ENCODE measurements around the gene TRIM3. TPM values are rescaled to one million over a fixed set of nuclear protein-coding genes. Genes with fewer than 3 reads are reported as not detected.
A peak's percentile ranks its signal among the peaks of the same experiment; 100 is the strongest.
"Not testable (repeated sequence)": the region's sequence is repeated elsewhere in the genome, so short reads cannot be mapped to it uniquely, and the experiment has no call there.

Gene TRIM3
- polyA plus RNA-seq (2013), result 12.0 TPM

- Histone ChIP-seq H3K4me3 (ENCODE audit: control insufficient read depth in 1 of 7, extremely low read depth in 1 of 7, insufficient read depth in 4 of 7, low read depth in 2 of 7, low read length in 6 of 7) (peak within 1 kb of the TSS; percentile 67 to 91 (median 80)), H3K4me1 (ENCODE audit: control extremely low read depth in 1 of 4, control insufficient read depth in 4 of 4, insufficient read depth in 4 of 4, low read length in 3 of 4) (peaks cover 10 to 40% (median 30%) of the 10 kb centered on the region in 4 experiments), H3K36me3 (ENCODE audit: control insufficient read depth in 4 of 4, insufficient read depth in 4 of 4, low read length in 3 of 4) (peaks cover 5 to 24% (median 16%) of the 10 kb centered on the region in 4 experiments), H3K27ac (ENCODE audit: insufficient read depth in 1 of 2, low read depth in 1 of 2, low read length in 2 of 2, poor library complexity in 1 of 2, severe bottlenecking in 2 of 2) (peak within 1 kb of the TSS in 1 of 2 experiments; percentile 54), H3K9me3 (ENCODE audit: control extremely low read depth in 1 of 5, control insufficient read depth in 4 of 5, insufficient read depth in 2 of 5, low read depth in 1 of 5, low read length in 4 of 5) (no peaks in the 10 kb centered on the region), H3K27me3 (replicated peaks in 2 of 5; ENCODE audit: control insufficient read depth in 4 of 5, insufficient read depth in 5 of 5, low read length in 4 of 5) (no peaks in the 10 kb centered on the region)
- ChIA-PET POLR2A (no interaction called here), CTCF (interaction anchor here (1.8 to 4.5 kb wide), 3 partner anchors 30 to 95 kb away, joined by 9 to 24 read pairs (median 13); no protein-coding TSS in a partner anchor)
- DNase-seq, result peak; percentile 69 to 73 (median 73)
- WGBS (ENCODE audit: insufficient coverage), result 0% methylated on average over 48 of the region's 87 CpGs
These were observed at the start of gene TRIM3 for GRCh38 chr11:6473451-6474412. TSS of gene TRIM3 (minus strand) at chr11:6473941. CDS start at chr11:6465695, 8,246 bp downstream.

GRCh38 chr11:6523253-6523652 is 49.5 kb upstream of the TRIM3 start:
- 67% methylated on average over 1 of the region's 1 CpG for WGBS (ENCODE audit: insufficient coverage)
- no peak for DNase-seq
- Histone ChIP-seq H3K4me1 (ENCODE audit: control extremely low read depth in 1 of 4, control insufficient read depth in 4 of 4, insufficient read depth in 4 of 4, low read length in 3 of 4) (no peaks in the 10 kb centered on the region), H3K9me3 (ENCODE audit: control extremely low read depth in 1 of 5, control insufficient read depth in 4 of 5, insufficient read depth in 2 of 5, low read depth in 1 of 5, low read length in 4 of 5) (no peaks in the 10 kb centered on the region), H3K27ac (ENCODE audit: insufficient read depth in 1 of 2, low read depth in 1 of 2, low read length in 2 of 2, poor library complexity in 1 of 2, severe bottlenecking in 2 of 2) (no peak overlapping the region), H3K36me3 (ENCODE audit: control insufficient read depth in 4 of 4, insufficient read depth in 4 of 4, low read length in 3 of 4) (peaks cover 13 to 28% (median 19%) of the 10 kb centered on the region in 4 experiments), H3K4me3 (ENCODE audit: control insufficient read depth in 1 of 7, extremely low read depth in 1 of 7, insufficient read depth in 4 of 7, low read depth in 2 of 7, low read length in 6 of 7) (no peak overlapping the region), H3K27me3 (replicated peaks in 2 of 5; ENCODE audit: control insufficient read depth in 4 of 5, insufficient read depth in 5 of 5, low read length in 4 of 5) (no peaks in the 10 kb centered on the region)
- ChIA-PET POLR2A (no interaction called here), CTCF (no interaction called here)

- H3K4me1 ChIP-seq (ENCODE audit: control extremely low read depth in 1 of 4, control insufficient read depth in 4 of 4, insufficient read depth in 4 of 4, low read length in 3 of 4); CTCF ChIA-PET; POLR2A ChIA-PET; H3K9me3 ChIP-seq (ENCODE audit: control extremely low read depth in 1 of 5, control insufficient read depth in 4 of 5, insufficient read depth in 2 of 5, low read depth in 1 of 5, low read length in 4 of 5); H3K27ac ChIP-seq (ENCODE audit: insufficient read depth in 1 of 2, low read depth in 1 of 2, low read length in 2 of 2, poor library complexity in 1 of 2, severe bottlenecking in 2 of 2); DNase-seq; H3K27me3 ChIP-seq (replicated peaks in 2 of 5; ENCODE audit: control insufficient read depth in 4 of 5, insufficient read depth in 5 of 5, low read length in 4 of 5); H3K4me3 ChIP-seq (ENCODE audit: control insufficient read depth in 1 of 7, extremely low read depth in 1 of 7, insufficient read depth in 4 of 7, low read depth in 2 of 7, low read length in 6 of 7): not testable (repeated sequence)
- WGBS (ENCODE audit: insufficient coverage), result 100% methylated on average over 1 of the region's 3 CpGs
- peaks cover 13 to 32% (median 19%) of the 10 kb centered on the region in 4 experiments for H3K36me3 ChIP-seq (ENCODE audit: control insufficient read depth in 4 of 4, insufficient read depth in 4 of 4, low read length in 3 of 4)
These were observed 48.2 kb upstream of the TRIM3 start for GRCh38 chr11:6521946-6522345.

DNA sequence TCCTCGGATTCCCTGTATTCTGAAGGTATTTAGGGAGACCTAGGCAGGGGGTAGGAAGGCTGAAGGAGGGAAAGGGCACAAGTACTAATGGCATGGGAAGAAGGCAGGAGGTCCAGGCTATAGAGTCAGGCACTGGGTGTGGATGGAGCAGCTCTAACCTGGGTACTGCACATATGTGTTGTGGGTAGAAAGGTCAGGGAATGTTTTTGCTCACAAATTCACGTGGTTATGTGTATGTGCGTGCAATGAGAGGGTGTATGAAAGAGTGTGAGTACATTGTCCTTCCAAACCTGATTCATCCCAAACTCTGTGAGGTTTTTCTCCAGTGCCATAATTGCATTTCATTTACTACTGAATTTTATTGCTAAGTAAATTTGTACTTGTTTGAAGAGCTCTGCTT is 46.5 kb upstream of the TRIM3 start:
- Histone ChIP-seq H3K36me3 (ENCODE audit: control insufficient read depth in 4 of 4, insufficient read depth in 4 of 4, low read length in 3 of 4) (peaks cover 13 to 32% (median 22%) of the 10 kb centered on the region in 4 experiments), H3K4me1 (ENCODE audit: control extremely low read depth in 1 of 4, control insufficient read depth in 4 of 4, insufficient read depth in 4 of 4, low read length in 3 of 4) (no peaks in the 10 kb centered on the region), H3K4me3 (ENCODE audit: control insufficient read depth in 1 of 7, extremely low read depth in 1 of 7, insufficient read depth in 4 of 7, low read depth in 2 of 7, low read length in 6 of 7) (no peak overlapping the region), H3K9me3 (ENCODE audit: control extremely low read depth in 1 of 5, control insufficient read depth in 4 of 5, insufficient read depth in 2 of 5, low read depth in 1 of 5, low read length in 4 of 5) (no peaks in the 10 kb centered on the region), H3K27ac (ENCODE audit: insufficient read depth in 1 of 2, low read depth in 1 of 2, low read length in 2 of 2, poor library complexity in 1 of 2, severe bottlenecking in 2 of 2) (no peak overlapping the region), H3K27me3 (replicated peaks in 2 of 5; ENCODE audit: control insufficient read depth in 4 of 5, insufficient read depth in 5 of 5, low read length in 4 of 5) (no peaks in the 10 kb centered on the region)
- DNase-seq, result no peak
- CTCF ChIA-PET, result interaction anchor here (1.7 kb wide), 1 partner anchor 11 kb away, joined by 7 read pairs; no protein-coding TSS in a partner anchor
- WGBS (ENCODE audit: insufficient coverage), result 100% methylated on average over 1 of the region's 3 CpGs
- POLR2A ChIA-PET, result interaction anchor here (0.5 to 0.6 kb wide), 2 partner anchors 11 to 157 kb away, joined by 3 to 5 read pairs; no protein-coding TSS in a partner anchor

DNA sequence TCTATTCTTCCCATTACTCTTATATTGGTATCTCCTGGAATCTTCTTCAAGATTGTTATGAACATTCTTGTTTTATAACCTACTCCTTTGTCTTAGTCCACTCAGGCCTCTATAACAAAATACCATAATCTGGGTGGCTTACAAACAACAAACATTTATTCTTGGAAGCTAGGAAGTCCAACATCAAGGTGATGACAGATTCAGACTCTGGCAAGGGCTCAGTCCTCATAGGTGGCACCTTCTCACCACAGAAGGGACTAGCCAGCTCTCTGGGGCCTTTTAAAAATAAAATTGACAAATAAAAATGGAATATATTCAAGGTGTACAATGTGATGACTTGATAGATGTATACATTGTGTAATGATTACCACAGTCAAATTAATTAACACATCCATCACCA is 43.1 kb upstream of the TRIM3 start:
- CTCF ChIA-PET, result interaction anchor here (0.9 kb wide), 1 partner anchor 17 kb away, joined by 3 read pairs; no protein-coding TSS in a partner anchor
- no peak for DNase-seq
- Histone ChIP-seq H3K27me3 (replicated peaks in 2 of 5; ENCODE audit: control insufficient read depth in 4 of 5, insufficient read depth in 5 of 5, low read length in 4 of 5) (no peaks in the 10 kb centered on the region), H3K27ac (ENCODE audit: insufficient read depth in 1 of 2, low read depth in 1 of 2, low read length in 2 of 2, poor library complexity in 1 of 2, severe bottlenecking in 2 of 2) (no peak overlapping the region), H3K9me3 (ENCODE audit: control extremely low read depth in 1 of 5, control insufficient read depth in 4 of 5, insufficient read depth in 2 of 5, low read depth in 1 of 5, low read length in 4 of 5) (peaks cover 0 to 10% (median 0%) of the 10 kb centered on the region in 5 experiments), H3K4me3 (ENCODE audit: control insufficient read depth in 1 of 7, extremely low read depth in 1 of 7, insufficient read depth in 4 of 7, low read depth in 2 of 7, low read length in 6 of 7) (no peak overlapping the region), H3K36me3 (ENCODE audit: control insufficient read depth in 4 of 4, insufficient read depth in 4 of 4, low read length in 3 of 4) (peaks cover 15 to 41% (median 28%) of the 10 kb centered on the region in 4 experiments), H3K4me1 (ENCODE audit: control extremely low read depth in 1 of 4, control insufficient read depth in 4 of 4, insufficient read depth in 4 of 4, low read length in 3 of 4) (no peaks in the 10 kb centered on the region)
- POLR2A ChIA-PET, result no interaction called here

- no peaks in the 10 kb centered on the region for H3K27me3 ChIP-seq (replicated peaks in 2 of 5; ENCODE audit: control insufficient read depth in 4 of 5, insufficient read depth in 5 of 5, low read length in 4 of 5)
- no peaks in the 10 kb centered on the region for H3K4me1 ChIP-seq (ENCODE audit: control extremely low read depth in 1 of 4, control insufficient read depth in 4 of 4, insufficient read depth in 4 of 4, low read length in 3 of 4)
- 75% methylated on average over 2 of the region's 2 CpGs for WGBS (ENCODE audit: insufficient coverage)
- peaks cover 5 to 29% (median 8%) of the 10 kb centered on the region in 4 experiments for H3K36me3 ChIP-seq (ENCODE audit: control insufficient read depth in 4 of 4, insufficient read depth in 4 of 4, low read length in 3 of 4)
- no peak overlapping the region for H3K27ac ChIP-seq (ENCODE audit: insufficient read depth in 1 of 2, low read depth in 1 of 2, low read length in 2 of 2, poor library complexity in 1 of 2, severe bottlenecking in 2 of 2)
- H3K4me3 ChIP-seq (ENCODE audit: control insufficient read depth in 1 of 7, extremely low read depth in 1 of 7, insufficient read depth in 4 of 7, low read depth in 2 of 7, low read length in 6 of 7), result no peak overlapping the region
- CTCF ChIA-PET, result interaction anchor here (0.6 to 13.2 kb wide), 14 partner anchors 10 to 142 kb away, joined by 3 to 155 read pairs (median 8); partner anchors contain the start of genes ARFIP2, HPX and TIMM10B
- no peaks in the 10 kb centered on the region for H3K9me3 ChIP-seq (ENCODE audit: control extremely low read depth in 1 of 5, control insufficient read depth in 4 of 5, insufficient read depth in 2 of 5, low read depth in 1 of 5, low read length in 4 of 5)
- POLR2A ChIA-PET, result no interaction called here
- DNase-seq, result peak; percentile 47 to 67 (median 65)
These were observed 32.0 kb upstream of the TRIM3 start for GRCh38 chr11:6505577-6506240.
